SK-N-SH treated with all-trans-retinoic acid at 6 μM for 48 hours (cell line): ENCODE measurements around the gene PPP1CC.

Experiments
- ATAC-seq: fragments of 200-7000 bp; cut with Tn5 transposase; 3 replicates; pipeline ENCODE4 v1.9.1; 2020; ENCODE audit warnings: mild to moderate bottlenecking, moderate library complexity
- ARNTL ChIP-seq: fragments of 450-650 bp; formaldehyde crosslinking; IDR thresholded peaks from 2 replicates; pipeline ENCODE4 v1.5.0; 2020; ENCODE audit warnings: low read depth, mild to moderate bottlenecking, moderate library complexity, borderline replicate concordance
- BACH2 ChIP-seq: fragments of 250-450 bp; sonication (Bioruptor Pico); IDR thresholded peaks from 2 replicates; pipeline ENCODE4 v1.9.0; 2021; ENCODE audit warnings: mild to moderate bottlenecking, borderline replicate concordance
- CREB5 ChIP-seq: fragments of 250-450 bp; sonication (Bioruptor Pico); IDR thresholded peaks from 2 replicates; pipeline ENCODE4 v1.5.1; 2020; ENCODE audit warnings: low read depth, mild to moderate bottlenecking, moderate library complexity
- CSDC2 ChIP-seq: fragments of 250-450 bp; sonication (Bioruptor Pico); IDR thresholded peaks from 2 replicates; pipeline ENCODE4 v1.5.0; 2020; ENCODE audit warnings: mild to moderate bottlenecking, moderate library complexity
- ESRRG ChIP-seq: fragments of 250-450 bp; sonication (Bioruptor Pico); IDR thresholded peaks from 2 replicates; pipeline ENCODE4 v1.6.1; 2021; ENCODE audit warnings: mild to moderate bottlenecking
- GLIS3 ChIP-seq: fragments of 250-450 bp; sonication (Bioruptor Pico); IDR thresholded peaks from 2 replicates; pipeline ENCODE4 v1.5.0; 2020; ENCODE audit warnings: mild to moderate bottlenecking, moderate library complexity
- OSR1 ChIP-seq: fragments of 250-450 bp; sonication (Bioruptor Pico); IDR thresholded peaks from 2 replicates; pipeline ENCODE4 v1.8.0; 2022; ENCODE audit warnings: moderate library complexity, mild to moderate bottlenecking, inconsistent platforms
- PATZ1 ChIP-seq: fragments of 250-450 bp; sonication (Bioruptor Pico); IDR thresholded peaks from 2 replicates; pipeline ENCODE4 v1.8.0; 2020; ENCODE audit warnings: mild to moderate bottlenecking, moderate library complexity, borderline replicate concordance
- POU6F1 ChIP-seq: fragments of 250-450 bp; sonication (Bioruptor Pico); IDR thresholded peaks from 2 replicates; pipeline ENCODE4 v1.8.0; 2021; ENCODE audit warnings: low read depth, mild to moderate bottlenecking, moderate library complexity, borderline replicate concordance
- PPARA ChIP-seq: fragments of 250-450 bp; sonication (Bioruptor Pico); IDR thresholded peaks from 2 replicates; pipeline ENCODE4 v1.5.0; 2020; ENCODE audit warnings: mild to moderate bottlenecking, borderline replicate concordance
- RARB ChIP-seq: fragments of 250-450 bp; sonication (Bioruptor Pico); IDR thresholded peaks from 2 replicates; pipeline ENCODE4 v1.8.0; 2021; ENCODE audit warnings: mild to moderate bottlenecking, moderate library complexity
- TCF4 ChIP-seq: fragments of 250-450 bp; sonication (Bioruptor Pico); IDR thresholded peaks from 2 replicates; pipeline ENCODE4 v1.8.0; 2021; ENCODE audit warnings: mild to moderate bottlenecking, moderate library complexity, borderline replicate concordance
- TOX ChIP-seq: fragments of 250-450 bp; sonication (Bioruptor Pico); IDR thresholded peaks from 2 replicates; pipeline ENCODE4 v1.8.0; 2021; ENCODE audit warnings: mild to moderate bottlenecking, moderate library complexity, borderline replicate concordance
- ZC3H10 ChIP-seq: fragments of 250-450 bp; sonication (Bioruptor Pico); IDR thresholded peaks from 2 replicates; pipeline ENCODE4 v1.5.1; 2021; ENCODE audit warnings: mild to moderate bottlenecking, moderate library complexity
- ZFP3 ChIP-seq: fragments of 250-450 bp; sonication (Bioruptor Pico); IDR thresholded peaks from 2 replicates; pipeline ENCODE4 v1.5.0; 2020; ENCODE audit warnings: mild to moderate bottlenecking, moderate library complexity
- ZFP30 ChIP-seq: fragments of 450-650 bp; formaldehyde crosslinking; IDR thresholded peaks from 2 replicates; pipeline ENCODE4 v1.5.0; 2022; ENCODE audit warnings: mild to moderate bottlenecking, moderate library complexity
- ZNF565 ChIP-seq: fragments of 450-650 bp; formaldehyde crosslinking; conservative IDR thresholded peaks from 2 replicates; pipeline ENCODE4 v1.5.0; 2020; ENCODE audit warnings: low read depth, mild to moderate bottlenecking, moderate library complexity
- ZNF70 ChIP-seq: fragments of 450-650 bp; formaldehyde crosslinking; IDR thresholded peaks from 2 replicates; pipeline ENCODE4 v1.5.0; 2020; ENCODE audit warnings: mild to moderate bottlenecking, moderate library complexity
- ZNF8 ChIP-seq: fragments of 450-650 bp; formaldehyde crosslinking; IDR thresholded peaks from 2 replicates; pipeline ENCODE4 v1.5.0; 2020; ENCODE audit warnings: mild to moderate bottlenecking, moderate library complexity
- TF ChIP-seq, protein P1 (sequence below): fragments of 250-450 bp; sonication (Bioruptor Pico); IDR thresholded peaks from 2 replicates; pipeline ENCODE4 v1.5.1; 2021; ENCODE audit warnings: mild to moderate bottlenecking, moderate library complexity

The PPP1CC gene

DNA sequence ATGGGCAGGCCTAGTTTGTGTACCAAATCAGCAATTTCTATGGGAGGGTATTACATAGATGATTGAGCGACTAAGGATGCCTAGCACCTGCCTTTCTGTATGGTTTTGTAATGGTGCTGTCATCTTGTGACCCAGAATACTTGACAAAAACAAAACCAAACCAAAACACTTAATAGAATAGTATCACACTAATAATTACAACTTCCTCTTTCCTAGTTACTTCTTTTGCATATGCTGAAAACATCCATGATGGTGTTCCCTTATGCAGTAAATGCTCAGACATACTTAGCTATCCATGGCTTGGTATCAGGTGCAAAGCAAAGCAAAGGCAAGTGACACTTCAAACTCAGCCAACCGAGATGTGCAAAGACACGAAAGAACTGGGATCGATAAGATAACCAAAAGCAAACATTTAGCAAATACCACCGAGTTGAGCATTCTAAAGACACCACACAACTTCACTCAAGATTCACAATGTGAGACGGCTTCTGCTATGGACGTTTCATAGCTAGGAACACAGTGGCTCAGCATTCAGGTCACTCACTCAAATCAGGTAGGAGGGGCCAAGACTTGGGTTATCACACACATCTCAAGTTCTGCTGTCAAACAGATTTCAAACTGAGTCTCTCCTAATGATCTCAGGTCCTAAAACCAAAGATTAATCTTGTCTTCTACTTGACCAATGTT lies 24.3 kb downstream of the PPP1CC start (continued):
- TF ChIP-seq POU6F1 (CRISPR knock-in tag) = no peak
- TF ChIP-seq ZFP3 (CRISPR knock-in tag) = no peak
- TF ChIP-seq PPARA (CRISPR knock-in tag) = no peak
- TF ChIP-seq GLIS3 = no peak
- TF ChIP-seq ZNF8 (CRISPR knock-in tag) = no peak
- no peak for TF ChIP-seq PATZ1 (CRISPR knock-in tag)
- no peak for TF ChIP-seq TOX (CRISPR knock-in tag)
- TF ChIP-seq ZNF70 (CRISPR knock-in tag) = no peak
- TF ChIP-seq ZFP30 = no peak
- TF ChIP-seq ZC3H10 (CRISPR knock-in tag) = no peak

DNA sequence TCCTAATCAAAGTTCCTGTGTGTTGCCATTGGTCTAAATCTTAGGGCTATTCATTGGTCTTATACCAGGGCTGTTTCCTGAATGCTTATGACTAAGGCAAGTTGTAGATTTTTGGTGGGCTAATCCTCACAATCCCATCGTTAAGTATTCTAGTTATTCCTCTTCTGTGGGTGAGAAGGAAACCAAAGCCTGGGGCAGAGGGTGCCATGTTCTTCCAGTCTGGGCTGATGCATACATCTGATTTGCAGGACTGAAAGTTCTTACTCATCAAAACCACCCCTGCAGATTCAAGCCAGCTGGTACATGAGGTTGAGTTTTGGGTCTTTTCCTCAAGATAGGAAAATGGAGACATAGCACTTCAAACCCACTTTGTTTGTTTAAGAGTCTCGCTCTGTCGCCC lies 25.7 kb downstream of the PPP1CC start:
- TF ChIP-seq ZFP3 (CRISPR knock-in tag) = no peak
- no peak for TF ChIP-seq TCF4 (CRISPR knock-in tag)
- TF ChIP-seq, protein P1, sequence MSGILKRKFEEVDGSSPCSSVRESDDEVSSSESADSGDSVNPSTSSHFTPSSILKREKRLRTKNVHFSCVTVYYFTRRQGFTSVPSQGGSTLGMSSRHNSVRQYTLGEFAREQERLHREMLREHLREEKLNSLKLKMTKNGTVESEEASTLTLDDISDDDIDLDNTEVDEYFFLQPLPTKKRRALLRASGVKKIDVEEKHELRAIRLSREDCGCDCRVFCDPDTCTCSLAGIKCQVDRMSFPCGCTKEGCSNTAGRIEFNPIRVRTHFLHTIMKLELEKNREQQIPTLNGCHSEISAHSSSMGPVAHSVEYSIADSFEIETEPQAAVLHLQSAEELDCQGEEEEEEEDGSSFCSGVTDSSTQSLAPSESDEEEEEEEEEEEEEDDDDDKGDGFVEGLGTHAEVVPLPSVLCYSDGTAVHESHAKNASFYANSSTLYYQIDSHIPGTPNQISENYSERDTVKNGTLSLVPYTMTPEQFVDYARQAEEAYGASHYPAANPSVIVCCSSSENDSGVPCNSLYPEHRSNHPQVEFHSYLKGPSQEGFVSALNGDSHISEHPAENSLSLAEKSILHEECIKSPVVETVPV (CRISPR knock-in tag) = no peak
- no peak for TF ChIP-seq POU6F1 (CRISPR knock-in tag)
- no peak for TF ChIP-seq TOX (CRISPR knock-in tag)
- TF ChIP-seq CSDC2 (CRISPR knock-in tag) = no peak
- TF ChIP-seq ZNF8 (CRISPR knock-in tag) = no peak
- no peak for TF ChIP-seq PATZ1 (CRISPR knock-in tag)
- no peak for TF ChIP-seq ZNF565
- TF ChIP-seq PPARA (CRISPR knock-in tag) = no peak
- no peak for TF ChIP-seq ZNF70 (CRISPR knock-in tag)
- TF ChIP-seq BACH2 (CRISPR knock-in tag) = no peak
- TF ChIP-seq ZC3H10 (CRISPR knock-in tag) = no peak
- TF ChIP-seq ZFP30 = no peak
- no peak for TF ChIP-seq CREB5 (CRISPR knock-in tag)
- no peak for TF ChIP-seq RARB (CRISPR knock-in tag)
- no peak for TF ChIP-seq ESRRG (CRISPR knock-in tag)
- no peak for TF ChIP-seq ARNTL (CRISPR knock-in tag)
- TF ChIP-seq GLIS3 = no peak
- no peak for TF ChIP-seq OSR1 (CRISPR knock-in tag)
- ATAC-seq = no peak
